LNCAP (cell line): ENCODE results near the gene NHLRC4.

Source experiments
- TF ChIP-seq, protein P1 (sequence below): fragments of 450-650 bp; IDR thresholded peaks from 2 replicates; pipeline ENCODE4 v1.5.1; 2017; ENCODE audit warnings: mild to moderate bottlenecking

NHLRC4 gene

GRCh38 chr16:606656-607307 lies 40.0 kb downstream of the NHLRC4 start:
- TF ChIP-seq, protein P1, sequence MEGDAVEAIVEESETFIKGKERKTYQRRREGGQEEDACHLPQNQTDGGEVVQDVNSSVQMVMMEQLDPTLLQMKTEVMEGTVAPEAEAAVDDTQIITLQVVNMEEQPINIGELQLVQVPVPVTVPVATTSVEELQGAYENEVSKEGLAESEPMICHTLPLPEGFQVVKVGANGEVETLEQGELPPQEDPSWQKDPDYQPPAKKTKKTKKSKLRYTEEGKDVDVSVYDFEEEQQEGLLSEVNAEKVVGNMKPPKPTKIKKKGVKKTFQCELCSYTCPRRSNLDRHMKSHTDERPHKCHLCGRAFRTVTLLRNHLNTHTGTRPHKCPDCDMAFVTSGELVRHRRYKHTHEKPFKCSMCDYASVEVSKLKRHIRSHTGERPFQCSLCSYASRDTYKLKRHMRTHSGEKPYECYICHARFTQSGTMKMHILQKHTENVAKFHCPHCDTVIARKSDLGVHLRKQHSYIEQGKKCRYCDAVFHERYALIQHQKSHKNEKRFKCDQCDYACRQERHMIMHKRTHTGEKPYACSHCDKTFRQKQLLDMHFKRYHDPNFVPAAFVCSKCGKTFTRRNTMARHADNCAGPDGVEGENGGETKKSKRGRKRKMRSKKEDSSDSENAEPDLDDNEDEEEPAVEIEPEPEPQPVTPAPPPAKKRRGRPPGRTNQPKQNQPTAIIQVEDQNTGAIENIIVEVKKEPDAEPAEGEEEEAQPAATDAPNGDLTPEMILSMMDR, result no peak

DNA sequence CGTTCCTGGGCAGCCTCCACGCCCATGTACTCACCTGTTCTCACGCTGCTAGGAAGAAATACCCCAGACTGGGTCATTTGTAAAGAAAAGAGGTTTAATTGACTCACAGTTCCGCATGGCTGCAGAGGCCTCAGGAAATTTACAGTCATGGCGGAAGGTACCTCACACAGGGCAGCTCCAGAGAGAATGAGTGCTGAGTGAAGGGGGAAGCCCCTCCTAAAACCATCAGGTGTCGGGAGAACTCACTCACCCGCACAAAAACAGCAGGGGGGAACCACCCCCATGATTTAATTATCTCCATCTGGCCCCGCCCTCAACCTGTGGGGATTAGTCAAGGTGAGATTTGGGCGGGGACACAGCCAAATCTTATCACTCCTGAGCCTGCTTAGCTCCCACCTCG lies 41.2 kb downstream of the NHLRC4 start:
- TF ChIP-seq, protein P1, result no peak

DNA sequence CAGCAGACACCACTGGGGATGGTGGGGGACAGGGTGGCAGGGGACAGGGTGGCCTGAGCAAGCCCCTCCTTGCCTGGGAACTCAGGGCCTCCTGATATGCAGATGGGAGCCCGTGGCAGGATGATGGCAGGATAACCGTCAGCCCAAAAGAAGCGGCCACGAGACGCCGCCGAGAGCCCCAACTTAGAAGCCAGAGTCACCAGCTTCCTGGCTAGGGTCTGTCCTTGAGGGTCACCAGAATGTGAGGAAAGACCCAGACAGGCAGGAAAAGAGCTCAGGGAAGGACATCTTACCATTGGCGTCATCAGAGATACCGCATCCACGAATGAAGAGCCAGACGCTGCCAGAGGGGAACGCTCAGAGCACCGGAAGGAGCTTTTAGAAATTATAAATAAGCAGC lies 42.5 kb downstream of the NHLRC4 start:
- TF ChIP-seq, protein P1, result no peak

- TF ChIP-seq, protein P1, result no peak
Measured at GRCh38 chr16:609984-610383, 43.2 kb downstream of the NHLRC4 start.

DNA sequence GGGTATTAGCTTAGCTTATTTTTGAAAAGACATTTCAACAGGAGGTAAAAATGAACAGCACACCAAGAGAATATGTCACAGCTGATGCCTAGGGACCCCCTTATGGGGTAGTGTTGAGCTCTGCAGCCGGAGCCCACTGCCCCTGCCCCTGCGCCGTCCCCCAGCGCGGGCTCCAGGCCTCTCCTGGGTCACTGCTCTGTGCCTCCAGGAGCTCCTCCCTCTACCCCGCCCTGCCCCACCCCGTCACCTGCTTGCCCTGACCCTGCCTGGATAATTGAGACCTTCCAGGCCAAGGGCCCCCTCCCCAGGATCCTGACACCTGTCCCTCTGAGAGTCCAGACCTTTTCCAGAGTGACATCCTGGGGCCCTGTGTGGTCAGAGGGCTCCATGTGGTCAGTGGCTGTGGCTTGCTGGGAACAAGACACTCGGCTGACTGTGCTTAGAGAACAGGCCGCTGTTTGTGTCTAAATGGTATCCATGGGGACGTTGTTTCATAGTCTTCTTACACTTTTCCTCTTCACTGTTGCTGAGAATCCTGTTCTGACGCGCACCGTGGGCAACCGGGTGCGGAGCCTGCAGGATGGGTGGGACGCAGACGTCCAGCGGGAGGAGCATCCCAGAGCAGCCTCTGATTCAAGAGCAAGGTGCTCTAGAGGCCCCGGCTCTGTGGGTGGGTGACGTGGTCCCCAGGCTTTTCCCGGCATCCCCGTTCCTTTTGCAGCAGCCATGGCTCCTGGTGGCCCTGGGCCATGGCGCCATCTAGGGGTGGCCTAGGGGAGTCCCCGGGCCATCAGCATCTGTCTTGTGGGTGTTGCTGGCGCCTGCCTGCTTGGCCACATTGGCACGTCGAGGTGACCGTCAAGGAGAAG lies 43.9 kb downstream of the NHLRC4 start:
- TF ChIP-seq, protein P1, result peak; percentile 50

- TF ChIP-seq, protein P1, result no peak
Measured at GRCh38 chr16:615122-615521, 48.3 kb downstream of the NHLRC4 start.

DNA sequence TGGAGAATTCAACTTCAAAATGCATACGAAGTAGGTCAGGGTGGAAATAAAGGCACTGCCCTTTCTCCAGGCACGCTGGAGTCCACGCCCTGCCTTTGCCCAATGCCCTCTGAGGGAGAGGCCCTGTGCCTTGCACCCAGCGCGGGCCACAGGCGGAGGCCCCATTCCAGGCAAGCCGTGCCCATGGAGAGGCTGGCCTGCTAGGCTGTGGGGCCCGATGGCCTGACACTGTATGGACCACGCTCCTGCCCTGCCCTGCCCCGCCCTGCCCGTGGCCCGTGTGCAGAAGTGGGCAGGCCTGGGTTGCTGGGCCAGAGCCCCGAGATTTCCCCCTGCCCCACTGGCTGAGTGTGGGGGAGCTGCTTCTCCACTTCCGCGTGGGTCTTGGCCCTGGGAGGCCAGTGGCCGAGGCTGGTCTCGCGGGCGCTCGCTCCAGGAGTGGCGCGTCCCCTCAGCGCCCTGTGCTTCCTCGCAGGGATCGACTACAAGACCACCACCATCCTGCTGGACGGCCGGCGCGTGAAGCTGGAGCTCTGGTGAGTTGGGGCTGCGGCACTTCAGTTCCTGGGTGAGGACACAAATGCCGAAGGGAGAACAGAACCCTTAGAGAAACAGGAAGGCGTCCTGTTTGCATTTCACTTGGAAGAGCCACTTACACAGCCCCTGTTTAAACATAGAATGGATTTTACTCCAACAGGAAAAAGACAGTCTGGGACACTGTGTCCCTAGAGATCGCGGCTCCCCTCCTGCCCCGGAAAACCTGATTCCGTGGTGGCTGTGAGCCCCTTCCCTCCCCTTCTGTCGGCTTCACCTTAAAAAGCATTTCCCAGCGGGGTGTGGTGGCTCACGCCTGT lies 50.2 kb downstream of the NHLRC4 start:
- TF ChIP-seq, protein P1, result no peak
